ENCODE measurements around the gene ENTPD6.
"Not testable (repeated sequence)": the region's sequence is repeated elsewhere in the genome, so short reads cannot be mapped to it uniquely, and the experiment has no call there.

ENTPD6 gene

DNA sequence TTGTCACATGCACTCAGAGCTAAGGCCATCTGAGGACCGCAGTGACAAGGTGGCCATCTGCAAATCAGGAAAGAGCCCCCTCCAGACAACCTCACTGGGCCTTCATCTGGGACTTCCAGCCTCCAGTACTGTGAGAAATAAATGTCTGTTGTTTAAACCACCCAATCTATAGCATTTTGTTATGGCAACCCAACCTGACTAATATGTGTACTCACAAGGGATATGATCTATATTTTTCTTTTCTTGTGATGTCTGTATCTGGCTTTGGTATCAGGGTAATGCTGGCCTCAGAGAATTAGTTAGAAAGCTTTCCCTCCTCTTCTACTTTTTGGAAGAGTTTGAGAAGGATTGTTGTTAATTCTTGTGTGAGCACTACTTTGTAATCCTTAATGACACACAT lies 37.5 kb upstream of the ENTPD6 start:
- TF ChIP-seq, protein P1, sequence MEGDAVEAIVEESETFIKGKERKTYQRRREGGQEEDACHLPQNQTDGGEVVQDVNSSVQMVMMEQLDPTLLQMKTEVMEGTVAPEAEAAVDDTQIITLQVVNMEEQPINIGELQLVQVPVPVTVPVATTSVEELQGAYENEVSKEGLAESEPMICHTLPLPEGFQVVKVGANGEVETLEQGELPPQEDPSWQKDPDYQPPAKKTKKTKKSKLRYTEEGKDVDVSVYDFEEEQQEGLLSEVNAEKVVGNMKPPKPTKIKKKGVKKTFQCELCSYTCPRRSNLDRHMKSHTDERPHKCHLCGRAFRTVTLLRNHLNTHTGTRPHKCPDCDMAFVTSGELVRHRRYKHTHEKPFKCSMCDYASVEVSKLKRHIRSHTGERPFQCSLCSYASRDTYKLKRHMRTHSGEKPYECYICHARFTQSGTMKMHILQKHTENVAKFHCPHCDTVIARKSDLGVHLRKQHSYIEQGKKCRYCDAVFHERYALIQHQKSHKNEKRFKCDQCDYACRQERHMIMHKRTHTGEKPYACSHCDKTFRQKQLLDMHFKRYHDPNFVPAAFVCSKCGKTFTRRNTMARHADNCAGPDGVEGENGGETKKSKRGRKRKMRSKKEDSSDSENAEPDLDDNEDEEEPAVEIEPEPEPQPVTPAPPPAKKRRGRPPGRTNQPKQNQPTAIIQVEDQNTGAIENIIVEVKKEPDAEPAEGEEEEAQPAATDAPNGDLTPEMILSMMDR (IDR thresholded peaks at IDR 0.05; ENCODE audit: low read length, missing control alignments) = no peak
- no peak overlapping the region for H3K4me3 ChIP-seq (replicated peaks; ENCODE audit: low read depth, low read length)
- no peak for DNase-seq (ENCODE audit: low read depth)

DNA sequence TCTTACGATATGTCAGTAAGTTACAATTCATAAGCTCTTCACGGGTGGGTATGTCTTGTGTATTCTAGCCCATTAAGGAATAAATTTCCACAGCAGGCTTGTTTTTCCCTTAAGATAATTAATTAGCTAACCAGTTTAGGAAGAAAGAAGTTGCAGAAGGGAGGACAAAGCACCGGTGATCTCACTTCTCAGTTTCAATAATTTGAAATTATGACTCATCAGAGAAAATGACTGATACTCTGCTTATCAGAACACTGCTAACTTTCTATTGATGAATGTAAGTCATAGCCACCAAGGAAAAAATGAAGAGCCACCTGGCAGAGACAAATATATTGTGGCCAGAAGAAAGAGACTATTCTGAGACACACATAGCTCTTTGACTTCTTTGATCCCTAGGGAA lies 35.0 kb upstream of the ENTPD6 start:
- DNase-seq (ENCODE audit: low read depth) = no peak
- TF ChIP-seq, protein P1 (IDR thresholded peaks at IDR 0.05; ENCODE audit: low read length, missing control alignments) = no peak
- H3K4me3 ChIP-seq (replicated peaks; ENCODE audit: low read depth, low read length) = no peak overlapping the region

DNA sequence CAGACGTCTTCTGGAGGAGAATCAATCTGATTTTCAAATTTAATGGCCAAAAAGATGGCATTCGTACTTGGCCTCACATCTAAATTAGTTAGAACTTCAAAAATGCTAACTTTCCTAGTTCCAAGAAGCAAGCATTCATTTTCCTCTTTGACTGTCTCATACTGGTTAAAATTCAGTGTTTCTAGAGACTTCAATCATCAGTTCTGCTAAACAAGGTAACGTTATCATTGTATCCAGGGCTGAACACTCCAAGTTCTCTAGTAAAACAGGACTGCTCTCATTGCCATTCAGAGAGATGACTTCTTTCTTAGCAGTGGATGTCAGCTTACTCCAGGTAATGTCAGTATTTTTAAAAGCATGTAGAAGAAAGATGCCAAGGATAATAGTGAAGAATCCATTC lies 34.6 kb upstream of the ENTPD6 start:
- no peak for DNase-seq (ENCODE audit: low read depth)
- TF ChIP-seq, protein P1 (IDR thresholded peaks at IDR 0.05; ENCODE audit: low read length, missing control alignments) = no peak
- H3K4me3 ChIP-seq (replicated peaks; ENCODE audit: low read depth, low read length) = no peak overlapping the region

DNA sequence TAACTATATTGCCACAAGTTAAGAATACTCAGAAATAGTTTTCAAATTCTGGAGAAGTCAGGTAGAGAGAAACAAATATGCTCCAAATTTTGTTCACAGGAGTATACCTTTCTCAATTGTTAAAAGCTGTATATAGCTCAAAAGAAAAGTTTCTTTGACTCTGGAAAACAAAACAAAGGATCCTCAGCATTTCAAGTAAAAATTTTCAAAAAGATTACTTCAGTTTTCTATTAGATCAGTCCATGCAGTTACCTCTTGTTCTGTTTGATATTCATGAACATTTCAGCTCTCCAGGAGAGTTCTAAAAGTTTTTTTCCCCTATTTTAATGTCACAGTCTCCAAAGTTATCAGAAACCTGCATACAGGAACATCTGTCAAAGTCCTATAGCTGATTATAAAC lies 30.4 kb upstream of the ENTPD6 start:
- TF ChIP-seq, protein P1 (IDR thresholded peaks at IDR 0.05; ENCODE audit: low read length, missing control alignments) = no peak
- no peak overlapping the region for H3K4me3 ChIP-seq (replicated peaks; ENCODE audit: low read depth, low read length)
- DNase-seq (ENCODE audit: low read depth) = no peak

DNA sequence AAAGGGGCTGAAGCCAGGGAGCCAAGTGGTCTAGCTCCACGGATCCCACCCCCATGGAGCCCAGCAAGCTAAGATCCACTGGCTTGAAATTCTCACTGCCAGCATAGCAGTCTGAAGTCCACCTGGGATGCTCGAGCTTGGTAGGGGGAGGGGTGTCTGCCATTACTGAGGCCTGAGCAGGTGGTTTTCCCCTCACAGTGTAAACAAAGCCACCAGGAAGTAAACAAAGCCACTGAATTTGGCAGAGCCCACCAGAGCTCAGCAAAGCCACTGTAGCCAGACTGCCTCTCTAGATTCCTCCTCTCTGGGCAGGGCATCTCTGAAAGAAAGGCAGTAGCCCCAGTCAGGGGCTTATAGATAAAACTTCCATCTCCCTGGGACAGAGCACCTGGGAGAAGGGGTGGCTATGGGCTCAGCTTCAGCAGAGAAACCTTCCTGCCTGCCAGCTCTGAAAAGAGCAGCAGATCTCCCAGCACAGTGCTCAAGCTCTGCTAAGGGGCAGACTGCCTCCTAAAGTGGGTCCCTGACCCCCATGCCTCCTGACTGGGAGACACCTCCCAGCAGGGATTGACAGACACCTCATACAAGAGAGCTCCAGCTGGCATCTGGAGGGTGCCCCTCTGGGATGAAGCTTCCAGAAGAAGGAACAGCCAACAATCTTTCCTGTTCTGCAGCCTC lies 29.3 kb upstream of the ENTPD6 start:
- not testable (repeated sequence) for DNase-seq (ENCODE audit: low read depth); H3K4me3 ChIP-seq (replicated peaks; ENCODE audit: low read depth, low read length)

DNA sequence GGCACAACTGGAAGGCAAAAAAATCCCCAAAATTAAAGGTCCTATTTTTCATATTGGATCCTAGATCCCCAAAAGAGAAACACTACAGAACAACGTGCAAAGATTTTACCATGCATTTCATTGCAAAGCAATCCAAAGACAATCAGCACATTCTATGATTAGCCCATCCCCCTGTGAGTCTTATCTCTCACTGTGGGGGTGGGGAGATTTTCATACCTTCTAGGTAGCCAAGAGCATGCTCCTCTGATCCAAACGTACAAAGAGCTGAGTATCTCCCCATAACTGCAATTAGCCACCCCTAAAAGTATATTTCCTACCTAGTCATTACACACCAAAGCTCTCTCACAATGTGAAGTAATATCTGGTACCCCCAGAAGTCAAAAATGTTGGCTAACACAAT lies 22.2 kb upstream of the ENTPD6 start:
- TF ChIP-seq, protein P1 (IDR thresholded peaks at IDR 0.05; ENCODE audit: low read length, missing control alignments) = no peak
- no peak overlapping the region for H3K4me3 ChIP-seq (replicated peaks; ENCODE audit: low read depth, low read length)

DNA sequence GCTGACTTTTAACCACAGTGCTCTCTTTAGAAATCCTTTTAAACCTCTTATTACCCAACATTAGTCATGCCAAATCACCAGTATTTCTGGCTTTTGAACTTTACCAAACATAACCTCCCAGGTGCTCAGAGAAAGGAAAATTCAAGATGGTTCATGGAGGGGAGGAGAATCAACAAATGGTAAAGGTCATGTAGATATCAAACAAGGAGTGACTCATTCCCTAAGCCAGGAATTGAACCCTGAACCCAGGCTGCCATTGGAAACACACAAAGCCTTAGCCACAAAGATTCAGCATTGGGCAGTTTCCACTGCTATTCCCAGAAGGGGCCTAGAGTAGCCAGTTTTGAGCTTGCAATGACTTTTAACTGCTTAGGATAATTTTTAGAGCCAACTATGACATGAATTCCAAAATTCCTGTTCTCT lies 21.6 kb upstream of the ENTPD6 start:
- no peak for DNase-seq (ENCODE audit: low read depth)
- TF ChIP-seq, protein P1 (IDR thresholded peaks at IDR 0.05; ENCODE audit: low read length, missing control alignments) = no peak

More for the DNA sequence above, 22.2 kb upstream of the ENTPD6 start:
- no peak for DNase-seq (ENCODE audit: low read depth)

More for the DNA sequence above, 21.6 kb upstream of the ENTPD6 start:
- H3K4me3 ChIP-seq (replicated peaks; ENCODE audit: low read depth, low read length) = no peak overlapping the region

All from fibroblast of pulmonary artery (primary cell).